C4-2B (cell line): ENCODE data around the gene CDKAL1.

Experiments
- ZFX ChIP-seq: fragments of 450-650 bp; IDR thresholded peaks from 2 replicates; pipeline ENCODE4 v1.6.1; 2017
- TF ChIP-seq, protein P1 (sequence below): fragments of 450-650 bp; conservative IDR thresholded peaks from 2 replicates; pipeline ENCODE4 v1.5.1; 2017; ENCODE audit warnings: mild to moderate bottlenecking

DNA sequence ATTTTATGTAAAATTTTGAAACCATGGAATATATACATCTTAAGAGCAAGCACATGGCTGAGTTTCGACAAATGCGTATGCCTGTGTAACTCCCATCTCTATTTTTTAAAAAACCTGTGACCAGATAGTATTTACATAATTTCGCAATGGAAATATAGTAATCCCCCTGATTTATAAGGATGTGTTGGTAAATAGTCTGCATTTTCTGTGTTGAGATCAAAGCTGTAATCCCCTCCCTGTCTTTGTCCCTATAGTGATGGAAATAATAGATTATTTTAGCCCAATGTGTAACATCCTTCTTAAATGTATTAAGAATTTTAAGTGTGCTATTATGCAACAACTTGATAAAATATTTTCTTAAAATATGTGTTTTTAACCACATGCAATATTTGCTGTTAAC lies 267.3 kb downstream of the CDKAL1 start:
- TF ChIP-seq, protein P1, sequence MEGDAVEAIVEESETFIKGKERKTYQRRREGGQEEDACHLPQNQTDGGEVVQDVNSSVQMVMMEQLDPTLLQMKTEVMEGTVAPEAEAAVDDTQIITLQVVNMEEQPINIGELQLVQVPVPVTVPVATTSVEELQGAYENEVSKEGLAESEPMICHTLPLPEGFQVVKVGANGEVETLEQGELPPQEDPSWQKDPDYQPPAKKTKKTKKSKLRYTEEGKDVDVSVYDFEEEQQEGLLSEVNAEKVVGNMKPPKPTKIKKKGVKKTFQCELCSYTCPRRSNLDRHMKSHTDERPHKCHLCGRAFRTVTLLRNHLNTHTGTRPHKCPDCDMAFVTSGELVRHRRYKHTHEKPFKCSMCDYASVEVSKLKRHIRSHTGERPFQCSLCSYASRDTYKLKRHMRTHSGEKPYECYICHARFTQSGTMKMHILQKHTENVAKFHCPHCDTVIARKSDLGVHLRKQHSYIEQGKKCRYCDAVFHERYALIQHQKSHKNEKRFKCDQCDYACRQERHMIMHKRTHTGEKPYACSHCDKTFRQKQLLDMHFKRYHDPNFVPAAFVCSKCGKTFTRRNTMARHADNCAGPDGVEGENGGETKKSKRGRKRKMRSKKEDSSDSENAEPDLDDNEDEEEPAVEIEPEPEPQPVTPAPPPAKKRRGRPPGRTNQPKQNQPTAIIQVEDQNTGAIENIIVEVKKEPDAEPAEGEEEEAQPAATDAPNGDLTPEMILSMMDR, result no peak
- TF ChIP-seq ZFX, result no peak
